ENCODE results near the gene CYP2U1.

GRCh38 chr4:107897823-107898222 lies 33.5 kb upstream of the CYP2U1 start:
- TF ChIP-seq POLR2A (IDR thresholded peaks at IDR 0.05), result no peak
- TF ChIP-seq, protein P1, sequence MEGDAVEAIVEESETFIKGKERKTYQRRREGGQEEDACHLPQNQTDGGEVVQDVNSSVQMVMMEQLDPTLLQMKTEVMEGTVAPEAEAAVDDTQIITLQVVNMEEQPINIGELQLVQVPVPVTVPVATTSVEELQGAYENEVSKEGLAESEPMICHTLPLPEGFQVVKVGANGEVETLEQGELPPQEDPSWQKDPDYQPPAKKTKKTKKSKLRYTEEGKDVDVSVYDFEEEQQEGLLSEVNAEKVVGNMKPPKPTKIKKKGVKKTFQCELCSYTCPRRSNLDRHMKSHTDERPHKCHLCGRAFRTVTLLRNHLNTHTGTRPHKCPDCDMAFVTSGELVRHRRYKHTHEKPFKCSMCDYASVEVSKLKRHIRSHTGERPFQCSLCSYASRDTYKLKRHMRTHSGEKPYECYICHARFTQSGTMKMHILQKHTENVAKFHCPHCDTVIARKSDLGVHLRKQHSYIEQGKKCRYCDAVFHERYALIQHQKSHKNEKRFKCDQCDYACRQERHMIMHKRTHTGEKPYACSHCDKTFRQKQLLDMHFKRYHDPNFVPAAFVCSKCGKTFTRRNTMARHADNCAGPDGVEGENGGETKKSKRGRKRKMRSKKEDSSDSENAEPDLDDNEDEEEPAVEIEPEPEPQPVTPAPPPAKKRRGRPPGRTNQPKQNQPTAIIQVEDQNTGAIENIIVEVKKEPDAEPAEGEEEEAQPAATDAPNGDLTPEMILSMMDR (IDR thresholded peaks at IDR 0.05), result no peak
